ENCODE results near the gene CCDC57. TPM values are rescaled to one million over a fixed set of nuclear protein-coding genes. Genes with fewer than 3 reads are reported as not detected.
A peak's percentile ranks its signal among the peaks of the same experiment; 100 is the strongest.

Gene CCDC57
- total and polyA plus RNA-seq, 2 experiments from 2014 or later, result 10.6 to 15.3 TPM

DNA sequence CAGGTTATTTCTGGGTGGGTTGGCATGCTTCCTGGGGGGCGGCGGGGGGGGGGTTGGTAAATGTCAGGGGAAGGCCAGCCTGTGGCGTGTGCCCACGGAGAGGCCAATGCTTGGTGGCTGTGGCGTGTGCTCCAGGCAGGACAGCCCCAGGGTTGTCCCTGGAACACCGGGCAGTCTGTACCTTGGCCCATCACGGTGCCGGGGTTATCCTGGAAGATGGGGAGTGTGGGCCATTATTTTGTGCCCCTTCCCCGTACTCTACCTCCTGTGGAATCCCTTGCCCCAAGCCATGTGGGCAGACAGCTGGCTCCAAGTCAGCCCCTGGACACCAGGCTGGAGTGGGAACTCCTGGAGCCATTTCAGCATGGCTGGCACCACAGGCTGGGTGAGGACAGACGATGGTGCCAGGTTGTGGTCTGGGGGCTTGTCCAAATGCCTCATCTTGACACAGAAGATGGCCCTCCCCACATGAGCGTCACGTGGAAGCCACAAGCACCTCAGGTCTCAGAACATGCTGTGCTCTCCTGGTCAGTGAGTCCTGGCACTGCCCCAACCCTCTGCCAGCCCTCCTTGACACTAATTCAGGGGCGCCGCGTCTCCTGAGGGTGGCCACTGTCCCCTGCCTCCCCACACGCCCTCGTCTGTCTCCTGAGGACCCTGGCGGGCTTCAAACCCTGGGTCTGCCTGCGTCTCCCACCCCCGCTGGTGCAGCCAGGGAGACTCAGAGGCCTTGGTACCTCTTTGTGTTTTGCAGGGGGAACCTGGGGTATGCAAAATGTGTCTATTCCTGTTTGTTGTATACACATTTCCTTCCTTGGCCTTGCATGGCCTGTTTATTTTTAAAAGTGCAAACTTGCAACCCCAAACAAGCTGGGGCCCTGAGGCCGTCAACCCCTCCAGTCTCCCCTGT lies 20.5 kb upstream of the CCDC57 start:
- H3F3A ChIP-seq (ENCODE audit: insufficient read depth), result peaks cover 10% of the 10 kb centered on the region
- peaks cover 5% of the 10 kb centered on the region; the same call in 1 of the 2 replicates for H3K36me3 ChIP-seq (ENCODE audit: low read depth)
- H3K27ac ChIP-seq, result no peak overlapping the region
- TF ChIP-seq EZH2phosphoT487 (IDR thresholded peaks at IDR 0.05; ENCODE audit: insufficient read depth, low read depth), result no peak
- no peaks in the 10 kb centered on the region for H3K9me3 ChIP-seq (ENCODE audit: low read depth)
- no peak overlapping the region for H3K4me2 ChIP-seq (ENCODE audit: unreplicated experiment)
- DNase-seq, result no peak
- no peaks in the 10 kb centered on the region for H3K27me3 ChIP-seq (replicated peaks; ENCODE audit: insufficient read depth)
- 75% methylated on average over 16 to 21 of the region's 21 CpGs for WGBS, 2 experiments (ENCODE audit: low coverage in 1 of 2, low lambda C conversion rate in 2 of 2, missing lambda C conversion rate in 2 of 2)
- H3K9me2 ChIP-seq (ENCODE audit: insufficient read depth), result no peaks in the 10 kb centered on the region
- H4K20me1 ChIP-seq (ENCODE audit: insufficient read depth), result peaks cover 7% of the 10 kb centered on the region; the same call in 1 of the 2 replicates
- no peak overlapping the region for H3K9ac ChIP-seq
- H3K79me2 ChIP-seq (ENCODE audit: insufficient read depth), result peaks cover 90% of the 10 kb centered on the region
- H2AFZ ChIP-seq, result no peak overlapping the region
- no peak overlapping the region for H3K4me3 ChIP-seq
- H3K4me1 ChIP-seq (ENCODE audit: insufficient read depth), result peaks cover 7% of the 10 kb centered on the region
- in situ Hi-C loops (cut with MboI), result no loop called here

DNA sequence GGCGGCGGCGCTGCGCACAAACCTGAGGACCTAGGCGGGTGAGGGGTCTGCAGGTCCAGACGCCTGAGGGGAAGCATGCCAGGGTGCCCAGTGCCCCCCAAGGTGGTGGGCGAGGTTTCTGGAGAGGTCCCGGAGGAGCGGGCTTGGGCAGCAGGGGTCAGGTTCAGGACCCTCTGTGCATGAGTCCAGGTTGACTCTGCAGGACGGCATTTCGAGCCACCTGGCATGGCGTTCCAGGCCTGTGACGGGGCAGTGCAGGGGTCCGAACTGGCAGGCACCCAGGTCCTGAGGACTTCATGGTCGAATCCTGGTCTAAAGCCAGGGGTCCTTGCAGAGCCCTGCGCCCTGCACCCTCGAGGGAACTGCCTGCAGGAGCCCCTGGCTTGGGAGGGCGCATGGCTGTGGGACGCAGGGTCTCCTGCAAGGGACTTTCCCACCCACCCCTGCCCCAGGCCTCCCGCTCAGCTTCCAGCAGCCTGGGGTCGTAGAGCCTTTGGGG lies 19.7 kb upstream of the CCDC57 start:
- in situ Hi-C loops (cut with MboI), result no loop called here
- DNase-seq, result no peak
- Histone ChIP-seq H3F3A (ENCODE audit: insufficient read depth) (peaks cover 6% of the 10 kb centered on the region), H4K20me1 (ENCODE audit: insufficient read depth) (peaks cover 7% of the 10 kb centered on the region; the same call in 1 of the 2 replicates), H3K4me1 (ENCODE audit: insufficient read depth) (peaks cover 3% of the 10 kb centered on the region), H3K27me3 (replicated peaks; ENCODE audit: insufficient read depth) (no peaks in the 10 kb centered on the region), H3K27ac (no peak overlapping the region), H3K36me3 (ENCODE audit: low read depth) (peaks cover 5% of the 10 kb centered on the region; the same call in 1 of the 2 replicates), H3K4me2 (ENCODE audit: unreplicated experiment) (peak overlapping the region; percentile 77), H3K9me3 (ENCODE audit: low read depth) (no peaks in the 10 kb centered on the region), H2AFZ (no peak overlapping the region), H3K9me2 (ENCODE audit: insufficient read depth) (no peaks in the 10 kb centered on the region), H3K4me3 (peak overlapping the region; percentile 98), H3K79me2 (ENCODE audit: insufficient read depth) (peaks cover 83% of the 10 kb centered on the region), H3K9ac (peak overlapping the region; percentile 94)
- WGBS, 2 experiments (ENCODE audit: low coverage in 1 of 2, low lambda C conversion rate in 2 of 2, missing lambda C conversion rate in 2 of 2), result 83 to 85% methylated on average over 15 to 19 of the region's 21 CpGs
- TF ChIP-seq EZH2phosphoT487 (IDR thresholded peaks at IDR 0.05; ENCODE audit: insufficient read depth, low read depth), result no peak
- no peak for TF ChIP-seq EZH2 (IDR thresholded peaks at IDR 0.05; ENCODE audit: insufficient read depth, poor library complexity, severe bottlenecking)

DNA sequence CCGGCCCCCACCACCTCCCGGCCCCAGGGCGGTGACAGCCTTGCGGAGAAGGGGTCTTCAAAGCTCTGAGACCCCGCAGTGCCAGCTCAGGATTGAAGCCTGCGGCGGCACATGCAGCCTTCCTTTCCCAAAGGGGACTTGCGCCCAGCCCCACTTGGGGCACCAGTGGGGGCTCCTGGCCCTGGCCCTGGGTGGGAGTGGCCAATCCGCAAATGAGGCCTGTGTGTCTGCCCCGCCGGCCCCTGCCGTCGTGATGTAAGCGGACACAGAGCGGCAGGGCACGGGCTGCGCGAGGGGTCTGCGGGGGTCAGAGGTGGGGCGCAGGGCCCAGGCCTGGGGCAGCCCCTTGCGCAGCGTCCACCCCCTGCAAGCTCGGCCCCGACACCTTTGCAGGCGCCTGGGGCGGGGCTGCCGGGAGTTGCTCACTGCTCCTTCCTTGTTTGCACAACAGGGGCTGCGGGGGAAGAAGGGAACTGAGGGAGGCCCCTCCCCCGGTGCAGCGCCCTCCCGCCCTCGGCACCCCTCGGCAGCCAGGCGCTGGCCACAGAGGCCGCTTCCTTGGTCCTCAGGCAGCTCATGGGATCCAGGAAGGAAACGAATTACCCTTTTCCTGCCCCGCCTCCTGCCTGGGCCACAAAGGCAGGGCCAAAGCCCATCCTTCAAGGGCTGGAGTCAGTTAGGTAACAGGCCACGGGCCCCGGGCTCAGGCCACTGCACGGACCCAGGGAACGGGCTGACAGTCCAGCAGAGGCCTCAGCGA lies 19.1 kb upstream of the CCDC57 start:
- Histone ChIP-seq H3K9me2 (ENCODE audit: insufficient read depth) (no peaks in the 10 kb centered on the region), H3K36me3 (ENCODE audit: low read depth) (peaks cover 5% of the 10 kb centered on the region; the same call in 1 of the 2 replicates), H3K79me2 (ENCODE audit: insufficient read depth) (peaks cover 77% of the 10 kb centered on the region), H3K27ac (peak overlapping the region; percentile 46), H3K4me1 (ENCODE audit: insufficient read depth) (peaks cover 3% of the 10 kb centered on the region), H3K9ac (peak overlapping the region; percentile 94), H3K4me3 (peak overlapping the region; percentile 98), H2AFZ (no peak overlapping the region), H3K9me3 (ENCODE audit: low read depth) (no peaks in the 10 kb centered on the region), H3K27me3 (replicated peaks; ENCODE audit: insufficient read depth) (no peaks in the 10 kb centered on the region), H4K20me1 (ENCODE audit: insufficient read depth) (peaks cover 7% of the 10 kb centered on the region; the same call in 1 of the 2 replicates), H3K4me2 (ENCODE audit: unreplicated experiment) (peak overlapping the region; percentile 77), H3F3A (ENCODE audit: insufficient read depth) (peaks cover 4% of the 10 kb centered on the region)
- TF ChIP-seq EZH2phosphoT487 (IDR thresholded peaks at IDR 0.05; ENCODE audit: insufficient read depth, low read depth), result no peak
- no peak for TF ChIP-seq EZH2 (IDR thresholded peaks at IDR 0.05; ENCODE audit: insufficient read depth, poor library complexity, severe bottlenecking)
- WGBS, 2 experiments (ENCODE audit: low coverage in 1 of 2, low lambda C conversion rate in 2 of 2, missing lambda C conversion rate in 2 of 2), result 10 to 15% methylated on average over 27 to 39 of the region's 42 CpGs
- peak; percentile 77 for DNase-seq
- in situ Hi-C loops (cut with MboI), result no loop called here

DNA sequence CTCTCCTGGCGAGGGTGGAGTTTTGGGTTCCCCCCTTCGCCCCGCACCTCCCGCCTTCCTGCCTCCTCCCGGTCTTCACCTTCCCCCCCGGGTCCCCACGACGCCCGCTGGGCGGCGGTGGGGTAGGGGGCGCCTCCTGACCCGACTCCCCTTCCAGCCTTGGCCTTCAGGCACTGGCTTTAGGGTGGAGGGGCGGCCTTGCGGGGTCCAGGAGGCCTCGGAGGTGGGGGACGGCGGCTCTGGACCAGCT lies 18.6 kb upstream of the CCDC57 start:
- Histone ChIP-seq H3K4me3 (peak overlapping the region; percentile 98), H3K9ac (peak overlapping the region; percentile 94), H4K20me1 (ENCODE audit: insufficient read depth) (peaks cover 7% of the 10 kb centered on the region; the same call in 1 of the 2 replicates), H3K9me2 (ENCODE audit: insufficient read depth) (no peaks in the 10 kb centered on the region), H3K36me3 (ENCODE audit: low read depth) (0 out of 2 replicates have a peak, but pooled peaks cover under 1% of the 10 kb centered on the region), H3K79me2 (ENCODE audit: insufficient read depth) (peaks cover 72% of the 10 kb centered on the region), H3K27me3 (replicated peaks; ENCODE audit: insufficient read depth) (no peaks in the 10 kb centered on the region), H3K4me1 (ENCODE audit: insufficient read depth) (peaks cover 3% of the 10 kb centered on the region), H2AFZ (no peak overlapping the region), H3K27ac (peak overlapping the region; percentile 46), H3F3A (ENCODE audit: insufficient read depth) (no peaks in the 10 kb centered on the region; the same call in 1 of the 2 replicates), H3K4me2 (ENCODE audit: unreplicated experiment) (peak overlapping the region; percentile 77), H3K9me3 (ENCODE audit: low read depth) (no peaks in the 10 kb centered on the region)
- in situ Hi-C loops (cut with MboI), result no loop called here
- DNase-seq, result no peak
- 0% methylated on average over 9 to 11 of the region's 18 CpGs for WGBS, 2 experiments (ENCODE audit: low coverage in 1 of 2, low lambda C conversion rate in 2 of 2, missing lambda C conversion rate in 2 of 2)
- TF ChIP-seq EZH2 (IDR thresholded peaks at IDR 0.05; ENCODE audit: insufficient read depth, poor library complexity, severe bottlenecking), result no peak
- no peak for TF ChIP-seq EZH2phosphoT487 (IDR thresholded peaks at IDR 0.05; ENCODE audit: insufficient read depth, low read depth)
